BJ (cell line): ENCODE data around the gene RABEP2. TPM values are rescaled to one million over a fixed set of nuclear protein-coding genes. Genes with fewer than 3 reads are reported as not detected.

ENCODE experiments used
- CTCF ChIA-PET: fragments of 350-600 bp; formaldehyde crosslinking; extraction: SDS; loops from one replicate; lab custom pipeline; 2021; ENCODE audit warnings: antibody characterized with exemption, inconsistent platforms; lab: Yijun Ruan, JAX
- POLR2A ChIA-PET: fragments of 300-600 bp; sonication (Branson Sonifier 250); formaldehyde crosslinking; extraction: SDS; loops from one replicate; lab custom pipeline; 2021; ENCODE audit warnings: antibody characterized with exemption; lab: Charles Lee
- DNase-seq: peaks from one replicate; pipeline ENCODE4 v3.0.0-alpha.2; 2011; ENCODE audit warnings: low read depth
- H3K27me3 ChIP-seq: 2 replicates; pipeline ENCODE4 v1.6.0; 2011; ENCODE audit warnings: low read length; ENCODE audit not compliant: control insufficient read depth, insufficient read depth
- H3K36me3 ChIP-seq: 2 replicates; pipeline ENCODE4 v1.5.1; 2011; ENCODE audit warnings: low read length; ENCODE audit not compliant: control insufficient read depth, insufficient read depth
- H3K4me3 ChIP-seq: 2 replicates; pipeline ENCODE4 v1.5.1; 2011; ENCODE audit warnings: low read depth, mild to moderate bottlenecking, control low read depth, low read length
- CTCF ChIP-seq: IDR thresholded peaks from 2 replicates; pipeline ENCODE4 v1.5.1; 2011; ENCODE audit warnings: low read depth, mild to moderate bottlenecking, control low read depth, inconsistent platforms, low read length, moderate library complexity; ENCODE audit not compliant: insufficient read depth
- polyA plus RNA-seq: library from polyadenylated mRNA; depleted of rRNA; stranded (reverse); fragments of >200 nt; gene quantifications from 2 replicates; pipeline ENCODE4 v1.2.3, GENCODE V29; 2011

The RABEP2 gene
- polyA plus RNA-seq, 1 experiment: 20.4 TPM

- POLR2A ChIA-PET: no interaction called here
- no peak for TF ChIP-seq CTCF
Measured at GRCh38 chr16:28918698-28919097, 6.3 kb downstream of the RABEP2 start.

DNA sequence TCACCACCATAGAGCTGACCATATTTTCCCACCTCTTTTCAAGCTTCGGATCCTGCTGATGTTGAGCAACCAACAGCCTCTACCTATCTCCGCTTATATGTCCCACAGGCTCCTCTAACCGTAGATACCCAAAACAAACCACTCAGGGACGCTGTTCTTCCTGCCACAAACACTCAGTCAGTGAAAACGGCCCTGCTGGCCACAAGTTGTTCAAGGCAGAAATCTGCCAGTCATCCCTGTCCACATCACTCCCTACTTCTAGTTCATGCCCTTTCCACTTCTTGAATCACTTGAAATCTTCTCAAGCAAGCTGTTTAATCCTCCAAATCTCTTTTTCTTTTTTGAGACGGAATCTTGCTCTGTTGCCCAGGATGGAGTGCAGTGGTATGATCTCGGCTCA is 7.9 kb downstream of the RABEP2 start:
- ChIA-PET POLR2A (no interaction called here), CTCF (interaction anchor here (0.5 to 1.2 kb wide), 2 partner anchors 30 to 63 kb away, joined by 3 read pairs; no protein-coding TSS in a partner anchor)
- no peak for TF ChIP-seq CTCF
- H3K27me3 ChIP-seq: no peaks in the 10 kb centered on the region
- DNase-seq: no peak
- no peak overlapping the region for H3K4me3 ChIP-seq
- H3K36me3 ChIP-seq: peaks cover 16% of the 10 kb centered on the region

More at GRCh38 chr16:28918698-28919097, 6.3 kb downstream of the RABEP2 start:
- H3K36me3 ChIP-seq: peaks cover 12% of the 10 kb centered on the region
- H3K27me3 ChIP-seq: no peaks in the 10 kb centered on the region
- H3K4me3 ChIP-seq: no peak overlapping the region
- CTCF ChIA-PET: interaction anchor here (0.5 to 0.9 kb wide), 2 partner anchors 23 to 55 kb away, joined by 3 to 4 read pairs; no protein-coding TSS in a partner anchor
- no peak for DNase-seq

DNA sequence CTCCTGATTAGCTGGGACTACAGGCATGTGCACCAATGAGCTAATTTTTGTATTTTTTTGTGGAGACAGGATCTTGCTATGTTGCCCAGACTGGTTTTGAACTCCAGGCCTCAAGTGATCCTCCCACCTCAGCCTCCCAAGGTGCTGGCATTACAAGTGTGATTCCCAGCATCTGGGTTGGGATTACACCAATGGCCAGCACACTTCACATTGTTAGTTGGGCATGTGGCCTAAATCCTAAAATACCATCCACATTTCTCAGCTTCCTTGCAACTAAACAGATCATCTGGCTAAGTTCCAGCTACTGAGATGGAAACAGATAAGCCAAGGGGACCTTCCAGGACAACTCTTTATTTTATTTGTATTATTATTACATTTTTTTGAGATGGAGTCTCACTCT is 9.9 kb downstream of the RABEP2 start:
- ChIA-PET POLR2A (no interaction called here), CTCF (interaction anchor here (0.7 to 1.0 kb wide), 2 partner anchors 15 to 30 kb away, joined by 3 to 5 read pairs; no protein-coding TSS in a partner anchor)
- H3K27me3 ChIP-seq: no peaks in the 10 kb centered on the region
- H3K36me3 ChIP-seq: peaks cover 16% of the 10 kb centered on the region
- DNase-seq: peak; percentile 30
- TF ChIP-seq CTCF: no peak
- no peak overlapping the region for H3K4me3 ChIP-seq

GRCh38 chr16:28913946-28914724 is 10.9 kb downstream of the RABEP2 start:
- no peak for DNase-seq
- POLR2A ChIA-PET: no interaction called here
- CTCF ChIA-PET: interaction anchor here (0.6 to 0.9 kb wide), 2 partner anchors 9 to 10 kb away, joined by 3 read pairs; partner anchors contain the start of gene RABEP2

More at GRCh38 chr16:28913946-28914724, 10.9 kb downstream of the RABEP2 start:
- Histone ChIP-seq H3K4me3 (no peak overlapping the region), H3K27me3 (no peaks in the 10 kb centered on the region), H3K36me3 (peaks cover 15% of the 10 kb centered on the region)
- TF ChIP-seq CTCF: no peak
